Measurements from ENCODE around the gene PPP2R5C.

Gene PPP2R5C

DNA sequence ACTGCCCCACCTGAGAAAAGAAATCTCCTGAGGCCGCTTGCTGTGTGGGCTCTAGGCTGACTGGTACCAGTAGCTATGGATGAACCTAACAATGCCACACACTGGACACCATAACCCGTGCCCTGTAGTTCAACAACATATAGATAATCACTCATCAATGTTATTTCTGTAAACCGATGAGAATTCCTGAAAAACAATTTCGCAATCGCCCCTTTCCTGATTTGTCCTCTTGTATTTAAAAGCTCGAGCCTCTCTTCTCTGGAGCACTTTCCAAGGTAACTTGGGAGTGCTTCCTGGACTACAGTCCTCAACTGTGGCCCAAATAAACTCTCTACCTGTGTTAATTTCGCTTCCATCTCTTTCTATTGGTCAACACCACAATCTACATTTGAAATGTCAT, 26.1 kb upstream of the PPP2R5C start:
- H3K4me2 ChIP-seq (ENCODE audit: insufficient read depth, low read length) = no peak overlapping the region

GRCh38 chr14:101736071-101736470, 25.4 kb upstream of the PPP2R5C start:
- Histone ChIP-seq H4K20me1 (ENCODE audit: insufficient read depth, low read length) (no peaks in the 10 kb centered on the region), H3K4me3 (ENCODE audit: low read depth in 1 of 2, low read length in 2 of 2) (no peak overlapping the region), H3K27me3 (ENCODE audit: insufficient read depth, low read length, poor library complexity) (no peaks in the 10 kb centered on the region), H3K9me3 (ENCODE audit: insufficient read depth, low read length, severe bottlenecking) (peaks cover 12% of the 10 kb centered on the region), H3K4me1 (ENCODE audit: insufficient read depth, low read length) (peaks cover 8% of the 10 kb centered on the region; the same call in 1 of the 2 replicates), H3K9ac (ENCODE audit: low read depth, low read length) (no peak overlapping the region), H3K4me2 (ENCODE audit: insufficient read depth, low read length) (no peak overlapping the region), H3K79me2 (ENCODE audit: insufficient read depth, low read length) (no peaks in the 10 kb centered on the region), H3K27ac (ENCODE audit: low read length) (no peak overlapping the region), H3K36me3 (ENCODE audit: insufficient read depth, low read length) (no peaks in the 10 kb centered on the region), H2AFZ (ENCODE audit: low read depth, low read length) (no peak overlapping the region)
- DNase-seq (no peak), ATAC-seq (ENCODE audit: insufficient read depth, low read depth) (no peak)
- TF ChIP-seq EZH2 (IDR thresholded peaks at IDR 0.05; ENCODE audit: borderline replicate concordance, low read depth, low read length, severe bottlenecking) = no peak
- TF ChIP-seq, protein P1, sequence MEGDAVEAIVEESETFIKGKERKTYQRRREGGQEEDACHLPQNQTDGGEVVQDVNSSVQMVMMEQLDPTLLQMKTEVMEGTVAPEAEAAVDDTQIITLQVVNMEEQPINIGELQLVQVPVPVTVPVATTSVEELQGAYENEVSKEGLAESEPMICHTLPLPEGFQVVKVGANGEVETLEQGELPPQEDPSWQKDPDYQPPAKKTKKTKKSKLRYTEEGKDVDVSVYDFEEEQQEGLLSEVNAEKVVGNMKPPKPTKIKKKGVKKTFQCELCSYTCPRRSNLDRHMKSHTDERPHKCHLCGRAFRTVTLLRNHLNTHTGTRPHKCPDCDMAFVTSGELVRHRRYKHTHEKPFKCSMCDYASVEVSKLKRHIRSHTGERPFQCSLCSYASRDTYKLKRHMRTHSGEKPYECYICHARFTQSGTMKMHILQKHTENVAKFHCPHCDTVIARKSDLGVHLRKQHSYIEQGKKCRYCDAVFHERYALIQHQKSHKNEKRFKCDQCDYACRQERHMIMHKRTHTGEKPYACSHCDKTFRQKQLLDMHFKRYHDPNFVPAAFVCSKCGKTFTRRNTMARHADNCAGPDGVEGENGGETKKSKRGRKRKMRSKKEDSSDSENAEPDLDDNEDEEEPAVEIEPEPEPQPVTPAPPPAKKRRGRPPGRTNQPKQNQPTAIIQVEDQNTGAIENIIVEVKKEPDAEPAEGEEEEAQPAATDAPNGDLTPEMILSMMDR (IDR thresholded peaks at IDR 0.05; ENCODE audit: borderline replicate concordance, extremely low read depth, low read length, poor library complexity, severe bottlenecking) = no peak

More for the DNA sequence above, 26.1 kb upstream of the PPP2R5C start:
- H4K20me1 ChIP-seq (ENCODE audit: insufficient read depth, low read length) = no peaks in the 10 kb centered on the region
- no peak overlapping the region for H2AFZ ChIP-seq (ENCODE audit: low read depth, low read length)
- no peak for TF ChIP-seq EZH2 (IDR thresholded peaks at IDR 0.05; ENCODE audit: borderline replicate concordance, low read depth, low read length, severe bottlenecking)
- TF ChIP-seq, protein P1 (IDR thresholded peaks at IDR 0.05; ENCODE audit: borderline replicate concordance, extremely low read depth, low read length, poor library complexity, severe bottlenecking) = no peak
- H3K36me3 ChIP-seq (ENCODE audit: insufficient read depth, low read length) = no peaks in the 10 kb centered on the region
- H3K9me3 ChIP-seq (ENCODE audit: insufficient read depth, low read length, severe bottlenecking) = peaks cover 6% of the 10 kb centered on the region
- no peak for DNase-seq
- no peak for ATAC-seq (ENCODE audit: insufficient read depth, low read depth)
- H3K4me3 ChIP-seq (ENCODE audit: low read depth in 1 of 2, low read length in 2 of 2) = no peak overlapping the region
- no peak overlapping the region for H3K27ac ChIP-seq (ENCODE audit: low read length)
- no peaks in the 10 kb centered on the region for H3K79me2 ChIP-seq (ENCODE audit: insufficient read depth, low read length)
- no peak overlapping the region for H3K9ac ChIP-seq (ENCODE audit: low read depth, low read length)
- no peaks in the 10 kb centered on the region for H3K27me3 ChIP-seq (ENCODE audit: insufficient read depth, low read length, poor library complexity)
- peaks cover 8% of the 10 kb centered on the region; the same call in 1 of the 2 replicates for H3K4me1 ChIP-seq (ENCODE audit: insufficient read depth, low read length)

- H3K27me3 ChIP-seq (ENCODE audit: insufficient read depth, low read length, poor library complexity) = no peaks in the 10 kb centered on the region
- peaks cover 16% of the 10 kb centered on the region for H3K9me3 ChIP-seq (ENCODE audit: insufficient read depth, low read length, severe bottlenecking)
- H3K9ac ChIP-seq (ENCODE audit: low read depth, low read length) = no peak overlapping the region
- no peaks in the 10 kb centered on the region for H3K79me2 ChIP-seq (ENCODE audit: insufficient read depth, low read length)
- no peaks in the 10 kb centered on the region for H3K36me3 ChIP-seq (ENCODE audit: insufficient read depth, low read length)
- DNase-seq (no peak), ATAC-seq (ENCODE audit: insufficient read depth, low read depth) (no peak)
- H3K4me1 ChIP-seq (ENCODE audit: insufficient read depth, low read length) = peaks cover 6% of the 10 kb centered on the region; the same call in 1 of the 2 replicates
- no peak overlapping the region for H3K4me3 ChIP-seq (ENCODE audit: low read depth in 1 of 2, low read length in 2 of 2)
- H3K4me2 ChIP-seq (ENCODE audit: insufficient read depth, low read length) = no peak overlapping the region
- no peak overlapping the region for H3K27ac ChIP-seq (ENCODE audit: low read length)
- no peak for TF ChIP-seq EZH2 (IDR thresholded peaks at IDR 0.05; ENCODE audit: borderline replicate concordance, low read depth, low read length, severe bottlenecking)
- TF ChIP-seq, protein P1 (IDR thresholded peaks at IDR 0.05; ENCODE audit: borderline replicate concordance, extremely low read depth, low read length, poor library complexity, severe bottlenecking) = no peak
- H2AFZ ChIP-seq (ENCODE audit: low read depth, low read length) = no peak overlapping the region
- H4K20me1 ChIP-seq (ENCODE audit: insufficient read depth, low read length) = no peaks in the 10 kb centered on the region
Measured at GRCh38 chr14:101736585-101736984, 24.9 kb upstream of the PPP2R5C start.

All from DND-41 (cell line).